GM21529 (cell line): ENCODE results near the gene PTPRN2.

Source experiments
- ATAC-seq: cut with Tn5 transposase; IDR thresholded peaks from one replicate; pipeline ENCODE4 v1.9.1; 2021; ENCODE audit not compliant: unreplicated experiment

PTPRN2 gene

DNA sequence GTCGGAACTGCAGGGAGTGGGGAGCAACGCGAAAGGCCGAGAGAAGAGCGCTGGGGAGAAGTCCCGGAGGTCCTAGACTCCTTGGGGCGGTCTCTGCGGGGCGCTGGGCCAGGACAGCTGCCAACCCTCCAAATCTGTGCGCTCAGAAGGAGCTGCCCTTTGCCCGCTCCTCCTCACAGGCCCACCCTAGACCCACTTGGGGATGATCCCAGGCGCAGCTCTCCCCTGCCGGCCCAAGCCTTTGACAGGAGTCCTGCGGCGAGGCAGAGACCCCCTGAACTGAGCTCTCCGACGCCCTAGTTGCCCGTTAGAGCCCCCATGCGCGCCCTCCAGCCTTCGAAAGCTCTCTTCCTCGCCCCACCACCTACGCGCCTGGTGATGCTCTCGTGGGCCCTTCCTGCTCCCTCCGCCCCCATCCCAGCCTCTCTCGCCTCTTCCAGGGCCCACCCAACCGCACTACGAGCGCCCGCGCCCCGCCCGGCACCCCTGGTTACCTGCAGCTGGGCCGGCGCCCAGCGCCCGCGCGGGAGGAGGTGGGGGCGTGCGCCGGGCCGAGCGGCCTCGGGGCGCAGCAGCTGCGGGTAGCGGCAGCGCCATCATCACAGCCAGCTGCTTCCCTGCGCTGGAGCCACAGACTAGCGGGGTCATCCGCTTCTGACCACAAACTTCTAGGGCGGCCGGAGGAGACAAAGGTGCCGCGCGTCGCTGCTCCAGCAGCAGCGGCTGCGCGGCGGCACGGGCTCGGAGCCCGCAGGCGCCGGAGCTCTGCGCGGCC is 897.4 kb downstream of the PTPRN2 start:
- no peak for ATAC-seq

DNA sequence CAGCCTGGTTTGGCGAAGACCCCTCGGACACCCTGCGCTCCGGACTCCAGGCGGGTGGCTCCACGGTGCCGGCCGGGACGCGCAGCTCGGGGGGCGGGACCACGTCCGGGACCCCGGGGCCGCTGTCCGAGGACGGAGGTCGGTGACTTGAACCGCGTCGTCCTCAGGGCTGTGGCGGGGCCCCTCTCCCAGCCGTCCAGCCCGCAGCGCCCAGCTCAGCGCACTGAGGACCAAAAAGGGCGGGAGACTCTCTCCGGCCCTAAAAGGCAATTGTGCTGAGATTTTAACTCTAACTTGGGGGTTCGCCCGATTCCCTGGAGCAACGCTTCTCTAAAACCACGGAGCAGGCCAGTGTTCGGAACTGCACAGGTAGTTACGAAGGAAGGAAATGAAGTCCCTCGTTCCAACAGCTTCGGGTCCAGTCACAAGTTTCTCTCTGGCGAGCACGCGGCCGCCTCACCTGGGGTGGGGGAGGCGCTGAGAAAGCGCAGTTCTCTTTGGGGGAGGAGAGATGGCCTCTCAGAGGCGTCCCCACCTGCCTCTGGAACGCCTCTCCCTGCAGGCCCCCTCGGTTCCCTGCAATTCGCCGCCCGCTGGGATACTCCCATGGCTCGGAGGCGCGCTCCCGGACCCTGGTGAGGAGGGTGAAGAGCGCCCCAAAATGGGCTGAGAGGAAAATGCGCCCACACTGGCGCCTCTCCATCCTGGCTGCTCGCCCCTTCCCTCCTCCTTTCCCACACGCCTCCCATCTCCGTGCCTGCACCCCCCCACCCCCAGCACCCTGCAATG is 898.2 kb downstream of the PTPRN2 start:
- ATAC-seq, result no peak

DNA sequence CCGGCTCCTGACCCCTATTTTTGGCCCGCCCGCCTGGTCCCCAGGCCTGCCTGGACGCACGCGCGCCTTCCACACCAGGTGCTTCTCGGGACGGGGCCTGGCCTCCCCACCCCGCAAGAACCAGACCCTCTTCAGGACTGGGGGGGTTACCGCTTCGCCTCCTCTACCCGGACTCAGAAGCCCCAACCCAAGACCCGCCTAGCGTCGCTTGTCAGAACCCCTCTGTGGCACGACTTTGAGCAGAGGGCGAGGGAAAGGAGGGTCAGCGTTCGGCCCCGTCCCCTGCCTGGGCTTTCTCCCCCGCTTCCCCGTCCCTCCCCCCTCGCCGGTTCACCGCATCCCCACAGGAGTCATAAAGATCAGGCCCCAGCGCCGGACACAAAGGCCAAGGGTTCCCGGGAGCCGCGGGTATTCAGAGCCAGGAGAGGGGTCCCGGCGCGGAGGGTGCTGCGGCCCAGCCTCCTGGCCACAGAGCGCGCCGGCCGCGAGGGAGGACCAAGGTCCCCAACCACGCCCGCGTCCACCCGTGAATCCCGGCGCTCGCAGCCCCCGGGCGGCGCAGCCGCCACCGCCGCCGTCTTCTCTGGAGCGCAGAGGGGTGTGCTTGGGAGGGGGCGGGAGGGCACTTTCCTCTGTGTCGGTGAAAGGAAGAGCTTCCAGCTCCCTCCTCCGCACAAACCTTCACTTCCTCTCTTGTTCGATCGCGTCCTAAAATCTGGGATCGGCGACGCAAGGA is 898.9 kb downstream of the PTPRN2 start:
- no peak for ATAC-seq

DNA sequence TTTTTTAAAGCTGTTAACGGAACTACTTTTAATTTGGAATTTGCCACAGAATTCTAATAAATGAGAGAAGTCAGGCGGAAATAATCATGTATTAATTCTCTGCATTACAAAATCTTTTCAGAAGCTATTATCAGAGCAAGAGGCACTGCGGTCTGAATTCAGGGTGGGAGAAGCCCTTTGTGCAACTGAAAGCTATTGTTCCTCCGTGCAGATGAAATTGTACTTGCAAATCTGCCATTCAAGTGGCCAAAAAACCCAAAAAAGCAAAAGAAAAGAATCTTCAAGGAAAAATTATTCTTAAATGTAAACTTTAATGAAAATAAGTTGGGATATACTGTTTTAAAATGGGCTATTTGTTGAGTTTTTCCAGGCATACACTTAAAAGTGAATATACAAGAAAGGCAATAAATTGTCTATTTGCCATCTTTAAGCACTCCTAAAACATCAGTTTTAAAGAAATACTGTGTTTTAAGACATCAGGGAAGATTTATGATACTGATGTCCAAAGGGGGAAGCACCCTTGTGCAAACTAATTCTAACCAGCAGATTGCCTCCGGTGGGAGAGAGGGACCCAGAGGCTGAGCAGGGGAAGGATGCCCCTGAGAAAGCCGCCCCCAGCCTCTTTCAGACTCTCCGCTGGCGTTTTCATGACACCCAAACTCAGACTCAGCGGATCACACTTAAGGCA is 899.6 kb downstream of the PTPRN2 start:
- ATAC-seq, result no peak

DNA sequence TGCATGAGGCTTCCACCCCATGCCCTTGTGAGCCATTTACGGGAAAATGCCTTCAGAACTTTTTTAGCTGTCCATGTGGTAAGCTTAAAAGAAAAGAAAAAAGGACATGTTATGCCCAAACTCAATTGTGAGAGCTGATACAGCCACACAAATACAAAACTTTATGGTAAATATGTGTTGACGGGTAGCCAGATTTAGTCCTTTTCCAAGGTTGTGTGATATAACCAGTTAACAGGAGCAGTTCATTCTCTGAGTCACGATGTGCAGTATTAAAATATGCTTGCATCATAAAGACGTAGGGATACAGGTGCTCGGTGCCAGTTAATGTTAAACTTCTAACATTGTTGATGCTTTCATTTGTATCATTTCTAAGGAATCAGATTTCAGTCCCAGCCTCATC is 900.5 kb downstream of the PTPRN2 start:
- no peak for ATAC-seq

DNA sequence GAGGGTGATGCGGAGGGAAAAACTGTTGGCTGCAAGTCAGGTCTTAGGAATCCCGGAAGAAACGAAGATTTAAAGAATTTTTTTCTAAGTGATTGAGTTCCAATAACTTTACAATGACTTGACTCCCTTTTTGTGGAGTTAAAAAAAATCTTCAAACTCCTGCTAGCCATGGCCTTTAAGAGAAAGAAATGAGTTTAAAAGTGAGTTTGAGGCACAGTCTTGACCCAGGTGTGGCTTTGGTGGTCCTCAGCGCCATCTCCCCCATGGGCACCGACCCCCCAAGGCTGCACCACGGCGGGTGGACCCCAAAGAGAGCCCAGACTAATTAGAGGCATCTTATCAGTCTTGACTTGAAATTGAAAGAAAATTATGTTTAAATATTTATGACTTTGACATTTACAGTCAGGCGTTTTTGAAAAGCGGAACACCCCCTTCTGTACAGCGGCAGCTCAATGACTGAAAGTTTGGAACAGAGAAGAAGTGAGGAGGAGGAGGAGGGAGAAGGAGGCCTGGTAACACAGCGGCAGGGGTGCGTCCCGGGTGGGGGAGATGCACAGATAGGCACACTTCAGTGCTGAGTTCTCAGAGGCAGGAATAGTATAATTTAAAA is 901.2 kb downstream of the PTPRN2 start:
- ATAC-seq, result no peak

DNA sequence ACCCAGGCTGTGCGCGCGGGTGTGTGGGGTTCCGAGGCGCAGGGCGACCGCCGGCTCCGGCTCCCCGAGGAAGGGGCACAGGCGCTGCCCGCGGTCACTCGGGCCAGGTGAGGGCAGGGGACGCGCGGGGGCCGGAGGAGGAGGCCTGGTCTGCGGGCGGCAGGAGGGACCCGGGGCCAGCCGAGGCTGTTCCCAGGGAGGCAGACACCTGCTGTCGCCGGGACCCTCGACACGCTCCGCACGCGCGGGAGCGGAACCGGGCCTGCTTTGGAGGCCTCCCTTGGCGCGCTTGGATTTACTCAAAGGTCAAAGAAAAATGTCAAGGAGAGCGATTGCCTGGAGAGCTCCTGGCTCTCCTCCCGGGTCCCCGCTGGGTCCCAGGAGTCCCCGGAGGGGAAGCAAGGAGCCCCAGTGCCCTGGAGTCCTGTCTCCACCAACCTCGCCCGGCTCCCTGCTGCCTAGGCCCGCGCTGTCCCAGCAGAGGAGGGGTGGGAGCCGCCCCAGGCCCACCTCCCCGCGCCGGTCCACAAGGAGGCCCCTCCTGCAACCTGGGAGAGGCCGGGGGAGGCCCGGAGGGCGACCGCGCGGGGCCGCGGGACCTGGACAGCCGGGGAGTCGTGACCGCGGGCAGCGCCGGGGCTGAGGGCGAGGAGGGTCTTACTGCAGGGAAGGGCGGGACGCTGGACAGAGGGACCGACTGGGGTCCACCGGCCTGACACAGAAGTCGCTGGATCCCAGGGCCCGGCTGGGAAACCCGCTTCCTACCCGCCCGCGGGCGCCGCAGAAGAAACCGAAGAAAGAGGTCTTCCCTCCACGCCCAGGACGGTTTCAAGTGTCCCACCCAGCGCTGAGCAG is 902.0 kb downstream of the PTPRN2 start:
- ATAC-seq, result no peak

DNA sequence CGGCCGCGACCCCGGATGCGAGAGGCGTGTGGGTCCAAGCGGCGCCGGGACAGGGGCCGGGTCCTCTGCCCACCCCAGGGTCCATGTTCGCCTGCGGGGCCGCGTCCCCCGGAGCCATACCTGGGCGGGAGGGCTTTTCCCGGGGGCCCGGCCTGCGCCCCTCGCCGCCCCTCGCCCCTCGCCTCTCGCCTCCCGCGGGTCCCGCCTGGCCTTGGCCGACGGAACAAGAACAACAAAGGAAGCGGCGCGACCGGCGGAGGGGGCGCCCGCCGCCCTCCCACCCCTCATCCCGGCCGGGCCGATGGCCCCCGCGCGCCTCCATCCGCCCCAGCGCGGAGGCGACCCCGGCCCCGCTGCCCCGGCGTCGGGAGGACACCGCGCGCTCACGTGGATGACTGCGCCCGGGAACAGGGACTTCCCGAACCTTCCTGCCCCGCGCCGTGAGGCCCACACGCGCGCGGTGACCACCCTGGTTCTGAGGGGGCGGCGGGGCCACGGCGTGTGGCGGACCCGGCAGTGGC is 902.7 kb downstream of the PTPRN2 start:
- no peak for ATAC-seq

DNA sequence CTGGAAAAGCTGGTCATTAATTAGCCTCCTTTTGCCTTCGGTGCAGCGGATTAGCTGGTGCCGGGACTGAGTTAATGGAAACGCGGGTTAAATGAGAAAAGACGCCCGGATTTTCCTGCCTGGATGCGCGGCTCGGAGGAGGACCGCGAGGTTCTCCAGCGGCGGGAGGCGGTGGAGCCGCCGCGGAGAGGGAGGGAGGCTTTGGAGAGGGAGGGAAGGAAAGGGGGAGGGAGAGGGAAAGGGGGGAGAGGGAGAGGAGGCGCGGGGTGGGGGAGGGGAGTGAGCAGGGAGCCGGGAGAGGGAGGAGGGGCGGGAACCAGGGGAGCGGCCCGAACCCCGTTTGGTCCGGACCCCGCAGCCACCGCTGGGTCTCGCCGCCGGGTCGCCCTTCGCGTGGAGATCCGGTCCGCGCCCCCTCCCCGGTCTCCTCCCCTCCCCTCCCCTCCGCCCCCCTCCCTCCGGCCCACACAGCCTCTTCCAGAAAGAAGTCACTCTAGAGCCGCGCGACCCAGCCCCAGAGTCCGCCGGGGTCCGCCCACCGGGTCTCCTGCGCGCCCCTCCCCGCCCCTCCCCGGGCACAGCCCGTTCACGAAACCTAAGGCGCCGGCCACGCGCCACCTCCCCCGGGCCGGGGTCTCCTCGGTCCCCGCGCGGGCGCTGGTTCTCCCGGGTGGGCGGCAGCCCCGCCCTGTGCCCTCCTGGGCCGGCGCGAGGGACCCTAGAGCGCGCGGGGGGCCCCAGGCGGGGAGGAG is 903.3 kb downstream of the PTPRN2 start:
- ATAC-seq, result no peak

DNA sequence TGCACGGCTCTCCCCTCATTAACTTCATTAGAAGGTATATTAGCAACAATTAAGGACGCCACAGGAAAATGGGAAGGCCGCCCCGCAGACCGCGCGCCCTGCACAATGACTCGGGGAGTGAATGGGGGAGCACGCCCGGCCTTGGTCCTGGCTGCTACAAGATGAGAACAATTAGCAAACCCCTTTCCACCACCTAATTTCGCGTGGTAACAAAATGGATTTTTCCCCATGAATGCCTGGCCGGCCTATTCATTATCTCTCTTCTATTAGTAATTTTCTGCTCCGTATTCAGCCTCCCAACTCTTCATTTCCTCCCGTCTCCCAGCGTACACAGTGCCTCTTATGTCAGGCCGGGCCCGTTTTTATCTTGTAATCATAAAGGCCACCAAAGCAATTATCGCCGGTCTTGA is 903.9 kb downstream of the PTPRN2 start:
- no peak for ATAC-seq

DNA sequence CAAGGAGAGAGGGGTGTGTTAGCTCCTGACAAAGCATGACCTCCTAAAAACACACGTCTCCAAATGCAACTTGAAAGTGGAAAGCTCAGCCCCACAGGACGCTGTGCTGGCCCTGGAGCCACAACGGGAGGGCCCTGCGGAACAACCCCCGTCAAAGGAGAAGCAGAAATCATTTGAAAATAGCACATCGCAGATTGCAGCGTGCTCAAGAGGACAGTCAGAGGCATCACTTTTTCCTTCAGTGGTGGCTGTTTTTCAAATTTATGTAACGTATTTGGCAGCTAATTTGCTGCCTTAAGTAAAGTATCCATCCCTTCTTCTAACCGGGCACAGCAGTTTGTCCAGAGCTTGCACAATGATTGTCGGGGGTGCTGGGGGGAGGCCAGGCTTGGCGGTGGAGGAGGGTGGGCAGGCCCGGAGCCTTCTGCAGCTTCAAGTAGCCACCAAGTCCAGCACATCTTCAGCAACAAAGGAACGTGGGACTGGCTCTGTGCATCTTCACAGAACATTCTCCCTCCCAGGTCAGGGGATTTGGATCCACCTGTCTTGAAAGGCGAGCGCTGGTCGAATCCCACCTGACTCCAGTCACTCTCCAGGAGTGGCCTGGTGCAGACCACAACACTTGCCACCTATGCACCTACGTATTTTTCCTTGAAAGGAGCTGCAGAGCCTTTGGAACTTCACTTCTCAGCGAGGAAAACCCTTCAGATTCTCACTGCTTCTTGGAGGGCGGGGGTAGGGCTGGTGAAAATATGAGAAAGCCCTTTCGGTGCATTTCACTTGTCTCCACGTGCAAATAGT is 904.5 kb downstream of the PTPRN2 start:
- ATAC-seq, result no peak

DNA sequence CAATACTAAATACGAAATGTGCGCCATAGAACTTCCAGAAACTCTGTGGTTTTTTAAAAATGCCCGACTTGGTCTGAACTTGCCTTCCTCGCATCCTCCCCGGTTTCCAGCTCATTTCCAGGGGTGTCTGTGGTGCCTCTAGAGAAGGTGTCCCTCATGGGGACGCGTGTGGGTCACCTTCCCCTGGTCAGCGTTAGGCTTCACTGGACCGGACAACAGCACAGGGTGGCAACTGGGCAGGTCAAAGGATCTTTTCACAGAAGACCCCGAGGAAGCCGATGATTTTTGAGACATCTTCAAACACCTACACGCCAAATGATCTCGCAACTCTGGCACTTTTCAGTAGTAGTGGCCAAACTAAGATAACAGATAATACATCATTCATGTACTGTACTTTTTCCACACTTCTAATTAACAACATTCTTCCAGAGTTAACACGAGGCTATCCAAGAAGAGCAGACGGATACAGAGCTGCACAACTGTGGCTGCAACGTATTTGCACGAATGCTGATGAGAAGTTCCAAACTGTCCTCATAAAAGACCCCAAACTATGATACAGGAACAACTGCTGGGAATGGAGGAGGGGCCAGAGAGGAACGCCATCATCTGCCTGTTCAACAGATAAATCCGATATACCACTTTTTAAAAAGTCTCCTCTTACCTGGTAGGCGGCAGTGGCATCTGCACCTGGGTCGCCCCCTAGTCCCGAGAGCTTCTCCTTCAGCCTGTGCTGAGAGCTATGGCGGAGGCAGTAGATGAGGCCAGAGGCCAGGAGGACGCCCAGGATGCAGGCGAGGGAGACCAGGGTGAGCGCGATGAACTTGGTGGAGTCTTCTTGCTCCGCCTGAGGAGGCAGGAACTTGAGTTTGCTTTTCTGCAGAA is 905.3 kb downstream of the PTPRN2 start:
- no peak for ATAC-seq

DNA sequence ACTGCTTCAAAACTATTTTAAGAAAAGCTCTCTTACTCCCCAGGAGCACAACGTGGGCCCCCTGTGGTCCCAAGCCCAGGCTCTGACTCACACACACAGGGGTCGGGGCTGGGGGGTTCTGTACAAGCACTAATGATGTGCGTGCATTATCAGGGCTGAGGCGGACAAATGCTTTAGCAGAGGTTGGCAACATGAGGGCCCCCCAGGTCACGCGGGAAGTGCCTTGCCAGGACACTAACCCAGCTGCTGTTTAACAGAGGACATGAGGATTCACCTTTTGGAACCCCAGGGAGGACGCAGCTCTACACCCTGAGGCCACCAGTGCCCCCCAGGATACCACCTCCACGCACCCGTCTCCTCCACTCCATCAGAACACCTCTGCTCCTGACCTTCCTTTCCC is 908.0 kb downstream of the PTPRN2 start:
- ATAC-seq, result no peak

DNA sequence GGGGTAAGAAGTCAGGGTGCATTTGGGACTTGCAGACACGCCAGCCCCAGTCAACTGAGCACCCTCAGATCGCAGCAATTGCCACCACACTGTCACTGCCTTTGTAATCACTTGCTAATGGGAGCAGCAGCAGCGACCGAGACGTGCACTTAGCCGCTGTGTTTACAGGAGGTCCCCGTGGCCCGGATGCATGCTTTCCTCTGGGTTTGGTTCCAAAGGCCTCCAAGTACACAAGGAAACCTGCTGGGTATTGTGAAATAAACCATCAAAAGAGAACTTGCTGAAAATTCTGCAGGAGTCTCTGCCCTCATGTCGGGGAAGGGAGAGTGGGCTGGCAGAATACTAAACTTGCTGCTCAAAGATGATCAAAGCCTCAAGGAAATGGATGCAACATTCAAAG is 909.1 kb downstream of the PTPRN2 start:
- no peak for ATAC-seq

DNA sequence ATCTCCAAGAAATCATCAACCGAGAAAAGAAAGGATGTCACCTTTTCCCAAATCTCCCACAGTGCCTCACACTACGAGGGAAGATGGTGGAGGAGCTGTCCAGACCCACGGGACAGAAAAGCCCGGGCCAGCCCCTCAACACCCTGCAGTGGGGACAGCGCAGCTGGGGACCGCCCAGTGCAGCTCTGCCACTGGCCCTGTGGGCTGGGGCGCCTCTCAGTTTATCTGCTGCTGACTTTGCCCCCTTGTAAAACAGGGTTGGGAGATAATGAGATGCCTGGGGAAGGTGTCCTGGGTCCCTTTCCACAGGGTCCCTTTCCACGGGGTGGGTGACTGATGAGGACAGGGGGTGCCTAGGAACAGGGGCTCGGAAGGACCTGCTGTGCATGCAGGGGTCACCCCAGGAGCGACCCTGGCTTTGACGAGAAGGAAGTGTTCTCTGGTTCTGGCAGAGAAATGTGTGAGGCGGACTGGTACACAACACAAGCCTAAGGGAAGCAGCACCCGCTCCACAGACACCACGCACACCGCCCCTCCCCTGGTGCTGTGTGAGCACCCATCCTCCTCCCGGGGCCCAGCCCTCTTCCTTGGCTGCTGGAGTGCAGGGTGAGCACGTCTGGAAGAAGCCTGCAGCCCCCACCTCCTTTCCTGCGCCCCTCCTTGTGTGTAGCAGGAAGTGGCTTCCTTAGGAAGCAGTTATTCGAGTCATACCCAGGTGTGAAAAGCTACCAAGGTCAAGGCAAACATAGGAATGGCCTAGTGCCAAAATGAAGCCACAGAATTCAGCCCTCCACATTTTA is 911.0 kb downstream of the PTPRN2 start:
- no peak for ATAC-seq

DNA sequence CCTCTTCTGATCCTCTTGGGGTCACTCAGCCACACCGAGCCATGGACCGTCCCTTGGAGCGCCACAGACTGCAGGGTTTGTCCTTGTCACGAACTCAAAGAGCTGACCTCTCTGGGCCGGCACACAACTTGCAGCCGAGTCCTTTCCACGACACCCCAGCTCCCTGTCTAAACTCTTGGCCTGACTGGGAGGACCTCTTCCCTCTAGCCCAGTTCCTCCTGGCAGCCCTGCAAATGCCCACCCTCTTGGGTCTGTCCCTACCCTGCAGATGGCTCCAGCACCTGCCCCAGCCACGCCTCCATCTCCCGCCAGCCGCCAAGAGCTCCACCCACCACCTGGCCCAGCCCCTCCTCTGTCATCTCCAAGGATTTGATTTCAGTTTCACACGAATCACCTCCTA is 911.6 kb downstream of the PTPRN2 start:
- ATAC-seq, result no peak
